MM.1S (cell line): Measurements from ENCODE around the gene RPS14.

Experiments
- DNase-seq: peaks from one replicate; pipeline ENCODE4 v3.0.0-alpha.2; 2015
- H2AFZ ChIP-seq: fragments of 300-600 bp; sonication (generic); 2 replicates; pipeline ENCODE4 v1.6.0; 2016; ENCODE audit warnings: antibody characterized with exemption, low read length
- H3F3A ChIP-seq: fragments of 300-600 bp; sonication (generic); 2 replicates; pipeline ENCODE4 v1.6.1; 2016; ENCODE audit warnings: mild to moderate bottlenecking, antibody characterized with exemption, low read length, moderate library complexity, mixed read lengths; ENCODE audit not compliant: insufficient read depth
- H3K27ac ChIP-seq: fragments of 300-600 bp; sonication (generic); 2 replicates; pipeline ENCODE4 v1.5.1; 2016; ENCODE audit warnings: mild to moderate bottlenecking, low read length
- H3K27me3 ChIP-seq: fragments of 300-600 bp; sonication (generic); replicated peaks from 2 replicates; pipeline ENCODE4 v1.6.0; 2016; ENCODE audit warnings: low read length; ENCODE audit not compliant: insufficient read depth
- H3K36me3 ChIP-seq: fragments of 300-600 bp; sonication (generic); replicated peaks from 2 replicates; pipeline ENCODE4 v1.6.1; 2016; ENCODE audit warnings: mild to moderate bottlenecking, low read length, mixed read lengths; ENCODE audit not compliant: insufficient read depth
- H3K4me1 ChIP-seq: fragments of 300-600 bp; sonication (generic); 2 replicates; pipeline ENCODE4 v1.6.1; 2016; ENCODE audit warnings: low read length, mixed read lengths
- H3K4me2 ChIP-seq: fragments of 300-600 bp; sonication (generic); 2 replicates; pipeline ENCODE4 v1.6.0; 2016; ENCODE audit warnings: low read depth, low read length
- H3K4me3 ChIP-seq: fragments of 300-600 bp; sonication (generic); 2 replicates; pipeline ENCODE4 v1.5.1; 2016; ENCODE audit warnings: low read length, mixed read lengths
- H3K79me2 ChIP-seq: fragments of 300-600 bp; sonication (generic); 2 replicates; pipeline ENCODE4 v1.6.1; 2016; ENCODE audit warnings: mixed run types, low read length, mixed read lengths
- H3K9ac ChIP-seq: fragments of 300-600 bp; sonication (generic); 2 replicates; pipeline ENCODE4 v1.6.1; 2016; ENCODE audit warnings: low read length, mixed read lengths
- H3K9me2 ChIP-seq: fragments of 300-600 bp; sonication (generic); replicated peaks from 2 replicates; pipeline ENCODE4 v1.6.1; 2016; ENCODE audit warnings: mild to moderate bottlenecking, low read length, mixed read lengths; ENCODE audit not compliant: insufficient read depth
- H3K9me3 ChIP-seq: fragments of 300-600 bp; sonication (generic); replicated peaks from 2 replicates; pipeline ENCODE4 v1.6.1; 2016; ENCODE audit warnings: mild to moderate bottlenecking, low read length, mixed read lengths; ENCODE audit not compliant: insufficient read depth
- H4K20me1 ChIP-seq: fragments of 300-600 bp; sonication (generic); 2 replicates; pipeline ENCODE4 v1.6.1; 2016; ENCODE audit warnings: mild to moderate bottlenecking, low read length, moderate library complexity, mixed read lengths; ENCODE audit not compliant: insufficient read depth
- EZH2 ChIP-seq: fragments of 300-600 bp; sonication (generic); optimal IDR thresholded peaks from 2 replicates; pipeline ENCODE3; 2017; ENCODE audit warnings: low read depth, mild to moderate bottlenecking, antibody characterized with exemption, low read length, mixed read lengths
- EZH2phosphoT487 ChIP-seq: fragments of 300-600 bp; sonication (generic); IDR thresholded peaks from 2 replicates; pipeline ENCODE4 v1.6.1; 2018; ENCODE audit warnings: antibody characterized with exemption, low read length
- TF ChIP-seq, protein P1 (sequence below): fragments of 300-600 bp; sonication (generic); IDR thresholded peaks from 2 replicates; pipeline ENCODE4 v1.5.1; 2016; ENCODE audit warnings: antibody characterized with exemption, low read length, mixed read lengths

Gene RPS14

GRCh38 chr5:150436141-150436680 lies 13.3 kb downstream of the RPS14 start:
- Histone ChIP-seq H3K4me1 (peaks cover 3% of the 10 kb centered on the region; the same call in 1 of the 2 replicates), H3K9me3 (no peaks in the 10 kb centered on the region), H3K4me3 (no peak overlapping the region), H4K20me1 (no peaks in the 10 kb centered on the region), H3K9ac (no peak overlapping the region), H2AFZ (peak overlapping the region; percentile 76), H3K27ac (no peak overlapping the region), H3K27me3 (no peaks in the 10 kb centered on the region), H3K36me3 (no peaks in the 10 kb centered on the region), H3F3A (peaks cover 12% of the 10 kb centered on the region; the same call in 1 of the 2 replicates), H3K9me2 (no peaks in the 10 kb centered on the region), H3K79me2 (no peaks in the 10 kb centered on the region), H3K4me2 (peak overlapping the region; percentile 10; the same call in 1 of the 2 replicates)
- peak; percentile 87 for DNase-seq
- no peak for TF ChIP-seq EZH2
- no peak for TF ChIP-seq EZH2phosphoT487
- TF ChIP-seq, protein P1, sequence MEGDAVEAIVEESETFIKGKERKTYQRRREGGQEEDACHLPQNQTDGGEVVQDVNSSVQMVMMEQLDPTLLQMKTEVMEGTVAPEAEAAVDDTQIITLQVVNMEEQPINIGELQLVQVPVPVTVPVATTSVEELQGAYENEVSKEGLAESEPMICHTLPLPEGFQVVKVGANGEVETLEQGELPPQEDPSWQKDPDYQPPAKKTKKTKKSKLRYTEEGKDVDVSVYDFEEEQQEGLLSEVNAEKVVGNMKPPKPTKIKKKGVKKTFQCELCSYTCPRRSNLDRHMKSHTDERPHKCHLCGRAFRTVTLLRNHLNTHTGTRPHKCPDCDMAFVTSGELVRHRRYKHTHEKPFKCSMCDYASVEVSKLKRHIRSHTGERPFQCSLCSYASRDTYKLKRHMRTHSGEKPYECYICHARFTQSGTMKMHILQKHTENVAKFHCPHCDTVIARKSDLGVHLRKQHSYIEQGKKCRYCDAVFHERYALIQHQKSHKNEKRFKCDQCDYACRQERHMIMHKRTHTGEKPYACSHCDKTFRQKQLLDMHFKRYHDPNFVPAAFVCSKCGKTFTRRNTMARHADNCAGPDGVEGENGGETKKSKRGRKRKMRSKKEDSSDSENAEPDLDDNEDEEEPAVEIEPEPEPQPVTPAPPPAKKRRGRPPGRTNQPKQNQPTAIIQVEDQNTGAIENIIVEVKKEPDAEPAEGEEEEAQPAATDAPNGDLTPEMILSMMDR, result peak; percentile 86

- H2AFZ ChIP-seq, result no peak overlapping the region
- H4K20me1 ChIP-seq, result no peaks in the 10 kb centered on the region
- H3K4me1 ChIP-seq, result peaks cover 3% of the 10 kb centered on the region; the same call in 1 of the 2 replicates
- H3K27ac ChIP-seq, result no peak overlapping the region
- no peak overlapping the region for H3K4me3 ChIP-seq
- H3K27me3 ChIP-seq, result no peaks in the 10 kb centered on the region
- H3K9me3 ChIP-seq, result no peaks in the 10 kb centered on the region
- DNase-seq, result no peak
- H3K9me2 ChIP-seq, result no peaks in the 10 kb centered on the region
- no peaks in the 10 kb centered on the region for H3K36me3 ChIP-seq
- TF ChIP-seq EZH2 (no peak), EZH2phosphoT487 (no peak)
- TF ChIP-seq, protein P1, result no peak
- H3F3A ChIP-seq, result peaks cover 9% of the 10 kb centered on the region; the same call in 1 of the 2 replicates
- no peak overlapping the region for H3K9ac ChIP-seq
- no peaks in the 10 kb centered on the region for H3K79me2 ChIP-seq
- H3K4me2 ChIP-seq, result no peak overlapping the region
Observed at GRCh38 chr5:150434464-150434863, 15.1 kb downstream of the RPS14 start.

- TF ChIP-seq EZH2, result no peak
- TF ChIP-seq, protein P1, result no peak
- Histone ChIP-seq H3K27ac (no peak overlapping the region), H2AFZ (no peak overlapping the region), H3K9me3 (no peaks in the 10 kb centered on the region), H3K4me1 (peaks cover 3% of the 10 kb centered on the region; the same call in 1 of the 2 replicates), H4K20me1 (no peaks in the 10 kb centered on the region), H3K79me2 (no peaks in the 10 kb centered on the region), H3F3A (no peaks in the 10 kb centered on the region), H3K36me3 (no peaks in the 10 kb centered on the region), H3K27me3 (no peaks in the 10 kb centered on the region), H3K4me2 (no peak overlapping the region), H3K4me3 (no peak overlapping the region), H3K9me2 (no peaks in the 10 kb centered on the region), H3K9ac (no peak overlapping the region)
- peak; percentile 6 for DNase-seq
Observed at GRCh38 chr5:150431574-150431973, 18.0 kb downstream of the RPS14 start.
